ENCODE results near the gene OPN1MW.
"Not testable (repeated sequence)": the region's sequence is repeated elsewhere in the genome, so short reads cannot be mapped to it uniquely, and the experiment has no call there.

GRCh38 chrX:154192846-154193245 is 10.4 kb downstream of the OPN1MW start:
- not testable (repeated sequence) for TF ChIP-seq POLR2A, CTCF (IDR thresholded peaks at IDR 0.05)

Data from esophagus squamous epithelium (tissue), 4 donors.